ENCODE measurements around the gene MPL.
"Not testable (repeated sequence)": the region's sequence is repeated elsewhere in the genome, so short reads cannot be mapped to it uniquely, and the experiment has no call there.

The MPL gene

DNA sequence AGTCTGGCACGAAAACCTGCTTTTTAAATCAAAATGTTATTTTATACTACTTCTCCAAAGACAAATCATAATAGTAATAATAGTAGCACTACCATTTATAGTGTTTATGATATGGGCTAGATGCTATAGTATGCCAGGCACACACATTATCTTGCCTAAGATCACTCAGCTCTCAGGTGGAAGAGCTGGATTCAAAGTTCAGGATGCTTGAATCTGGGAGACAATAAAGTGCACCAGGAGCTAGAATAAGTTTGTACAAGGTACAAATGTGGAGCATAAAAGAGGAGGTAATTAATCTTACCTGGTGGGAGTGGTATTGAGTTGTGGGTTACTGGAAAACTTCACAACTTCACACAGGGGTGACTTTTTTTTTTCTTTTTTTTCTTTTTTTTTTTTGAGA, 40.2 kb downstream of the MPL start:
- no peak for DNase-seq (ENCODE audit: low spot score)

DNA sequence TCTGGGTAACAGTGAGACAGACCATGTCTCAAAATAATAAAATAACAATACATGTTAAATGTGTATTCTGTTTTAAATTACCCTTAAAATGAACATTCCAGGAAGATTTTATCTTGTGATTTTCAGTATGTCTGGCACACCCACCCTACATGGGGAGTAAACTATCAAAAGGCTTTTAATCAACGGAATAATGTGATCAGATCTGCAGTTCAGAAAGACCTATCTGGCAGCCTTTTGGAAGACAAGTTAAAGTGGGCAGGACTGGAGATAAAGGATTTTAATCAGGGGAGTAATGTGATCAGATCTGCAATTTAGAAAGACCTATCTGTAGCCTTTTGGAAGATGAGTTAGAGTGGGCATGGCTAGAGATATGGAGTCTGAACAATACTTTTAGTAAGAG, 41.9 kb downstream of the MPL start:
- DNase-seq (ENCODE audit: low spot score), result no peak

DNA sequence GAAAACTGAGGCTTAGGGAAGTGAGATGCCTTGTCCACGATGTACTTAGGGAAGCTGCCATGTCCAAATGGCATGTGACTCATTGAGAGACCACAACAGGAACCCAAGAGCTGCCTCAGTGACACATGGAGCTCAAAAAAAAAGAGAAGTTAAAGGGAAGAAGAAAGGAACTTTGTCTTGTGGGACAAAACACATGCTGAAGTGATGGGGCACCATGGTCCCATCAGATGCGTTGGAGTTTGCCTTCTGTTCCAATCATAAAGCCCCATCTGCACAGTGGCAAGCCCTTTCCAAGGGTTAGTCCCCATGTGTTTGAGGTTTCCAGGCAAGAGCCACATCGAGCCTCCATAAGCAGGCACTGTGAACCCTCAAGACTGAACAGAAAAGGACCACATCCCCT, 44.0 kb downstream of the MPL start:
- no peak for DNase-seq (ENCODE audit: low spot score)

DNA sequence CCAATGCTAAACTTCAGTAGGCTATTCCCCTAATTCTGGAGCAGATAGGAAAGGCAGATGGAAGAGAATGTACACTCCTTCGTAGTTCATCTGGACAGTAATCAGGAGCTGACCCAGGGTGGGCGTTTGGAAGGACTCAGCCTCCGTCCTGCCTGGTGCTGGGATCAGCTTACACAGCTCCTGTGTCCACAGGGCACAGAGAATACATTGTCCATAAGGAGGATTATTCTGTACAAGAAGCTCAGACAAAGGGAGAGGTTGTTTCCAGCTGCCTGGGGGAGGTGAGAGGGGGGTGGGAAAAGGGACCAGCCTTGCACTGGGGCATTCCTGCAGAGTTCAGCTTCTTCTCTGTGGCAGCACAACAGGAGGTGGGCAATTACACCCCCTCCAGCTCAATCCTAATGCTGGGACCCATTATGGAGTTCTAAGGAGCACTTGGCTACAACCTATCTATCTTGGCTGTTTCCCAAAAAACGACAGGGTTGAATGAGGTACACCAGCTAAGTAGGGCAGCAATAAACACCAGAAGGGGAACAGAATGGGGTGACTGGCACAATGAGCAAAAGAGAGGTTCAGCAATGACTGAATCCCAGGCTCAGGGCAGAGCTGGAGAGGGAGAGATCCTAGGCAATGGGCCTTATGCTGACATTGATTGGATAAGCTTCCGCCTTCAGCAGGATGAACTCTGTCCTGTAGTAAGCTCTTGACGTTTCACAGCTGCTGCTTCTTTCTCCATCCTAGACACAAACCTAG, 44.6 kb downstream of the MPL start:
- no peak for DNase-seq (ENCODE audit: low spot score)

DNA sequence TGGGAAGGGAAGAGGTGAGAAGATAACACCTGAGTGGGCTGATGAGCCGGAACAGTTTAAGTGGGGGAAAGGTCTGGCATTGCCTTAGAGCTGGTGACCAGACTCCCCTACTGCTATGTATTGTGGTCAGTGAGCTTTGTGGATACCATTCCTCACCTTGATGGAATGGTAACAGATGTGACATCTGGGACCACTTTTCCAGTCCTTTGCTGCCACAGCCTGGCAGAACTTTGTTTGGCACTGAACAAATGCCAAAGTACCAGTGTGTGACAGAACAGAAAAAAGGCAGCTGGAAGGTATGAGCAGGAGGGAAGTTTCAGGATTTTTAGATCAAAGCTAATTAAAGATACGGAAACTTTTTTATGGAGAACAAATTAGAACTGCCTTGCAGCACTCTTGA, 45.8 kb downstream of the MPL start:
- DNase-seq (ENCODE audit: low spot score), result no peak

DNA sequence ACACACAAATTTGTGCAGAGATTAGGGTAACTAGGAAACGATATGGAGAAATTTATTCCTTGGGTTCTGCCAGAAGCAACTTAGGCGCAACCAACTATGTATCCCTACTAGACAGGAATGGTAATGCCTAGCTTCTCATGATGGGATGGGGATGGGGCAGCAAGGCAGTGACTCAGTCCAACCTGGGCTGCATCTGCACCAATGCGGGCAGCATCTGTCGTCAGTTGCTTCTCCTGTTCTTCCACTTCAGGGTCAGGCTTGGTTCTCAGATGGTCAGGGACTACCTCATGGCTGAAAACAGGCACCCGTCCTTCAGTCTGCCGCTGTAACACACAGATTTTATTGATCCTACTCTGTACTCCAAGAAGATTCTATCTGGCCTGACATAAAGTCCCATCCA, 49.1 kb downstream of the MPL start:
- no peak for DNase-seq (ENCODE audit: low spot score)

DNA sequence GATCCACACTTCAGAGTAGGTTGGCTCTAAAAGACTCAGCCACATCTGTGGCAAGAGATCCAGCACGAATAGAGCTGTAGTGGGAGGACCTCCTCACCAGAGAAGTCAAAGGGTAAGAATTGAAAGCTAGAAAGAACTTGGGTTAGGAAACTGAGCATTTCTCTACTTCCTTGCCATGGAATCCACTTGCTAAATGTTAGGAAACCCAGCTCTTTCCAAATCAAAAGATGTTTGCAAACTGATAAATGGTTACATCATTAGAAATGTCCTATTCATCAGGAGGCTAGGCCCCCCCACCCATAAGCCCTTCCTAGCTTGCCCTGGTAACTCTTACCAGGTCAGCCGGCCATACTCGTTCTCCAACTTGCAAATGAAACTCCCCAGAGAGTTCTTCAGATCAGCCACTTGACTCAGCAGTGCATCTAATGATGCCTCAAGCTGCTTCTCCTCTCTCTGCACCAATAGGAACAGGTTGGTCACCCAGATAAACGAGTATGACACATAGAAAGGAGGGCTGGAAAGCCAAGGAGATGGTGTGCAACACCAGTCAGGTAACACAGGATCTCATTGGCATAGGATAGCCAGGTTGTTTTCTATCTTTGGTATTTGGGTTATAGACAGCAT, 50.5 kb downstream of the MPL start:
- no peak for DNase-seq (ENCODE audit: low spot score)

DNA sequence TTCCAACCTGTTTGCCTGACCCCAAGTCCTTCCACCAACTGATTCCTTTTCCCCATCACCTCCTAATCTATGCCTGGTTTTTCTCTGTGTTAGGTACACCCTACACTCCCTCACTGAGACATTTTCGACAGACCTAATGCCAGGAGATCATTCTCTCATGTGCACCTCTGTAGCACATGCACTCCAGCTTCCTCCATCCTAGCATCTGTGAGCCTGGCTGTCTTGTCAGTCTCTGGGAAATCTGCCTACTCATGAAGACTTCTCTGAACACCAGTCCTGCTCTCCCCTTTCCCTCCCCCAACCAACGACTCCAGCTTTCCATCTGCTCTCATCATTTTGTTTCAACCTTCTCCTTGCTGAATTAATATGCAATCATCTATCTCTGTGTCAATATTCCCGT, 51.0 kb downstream of the MPL start:
- no peak for DNase-seq (ENCODE audit: low spot score)

DNA sequence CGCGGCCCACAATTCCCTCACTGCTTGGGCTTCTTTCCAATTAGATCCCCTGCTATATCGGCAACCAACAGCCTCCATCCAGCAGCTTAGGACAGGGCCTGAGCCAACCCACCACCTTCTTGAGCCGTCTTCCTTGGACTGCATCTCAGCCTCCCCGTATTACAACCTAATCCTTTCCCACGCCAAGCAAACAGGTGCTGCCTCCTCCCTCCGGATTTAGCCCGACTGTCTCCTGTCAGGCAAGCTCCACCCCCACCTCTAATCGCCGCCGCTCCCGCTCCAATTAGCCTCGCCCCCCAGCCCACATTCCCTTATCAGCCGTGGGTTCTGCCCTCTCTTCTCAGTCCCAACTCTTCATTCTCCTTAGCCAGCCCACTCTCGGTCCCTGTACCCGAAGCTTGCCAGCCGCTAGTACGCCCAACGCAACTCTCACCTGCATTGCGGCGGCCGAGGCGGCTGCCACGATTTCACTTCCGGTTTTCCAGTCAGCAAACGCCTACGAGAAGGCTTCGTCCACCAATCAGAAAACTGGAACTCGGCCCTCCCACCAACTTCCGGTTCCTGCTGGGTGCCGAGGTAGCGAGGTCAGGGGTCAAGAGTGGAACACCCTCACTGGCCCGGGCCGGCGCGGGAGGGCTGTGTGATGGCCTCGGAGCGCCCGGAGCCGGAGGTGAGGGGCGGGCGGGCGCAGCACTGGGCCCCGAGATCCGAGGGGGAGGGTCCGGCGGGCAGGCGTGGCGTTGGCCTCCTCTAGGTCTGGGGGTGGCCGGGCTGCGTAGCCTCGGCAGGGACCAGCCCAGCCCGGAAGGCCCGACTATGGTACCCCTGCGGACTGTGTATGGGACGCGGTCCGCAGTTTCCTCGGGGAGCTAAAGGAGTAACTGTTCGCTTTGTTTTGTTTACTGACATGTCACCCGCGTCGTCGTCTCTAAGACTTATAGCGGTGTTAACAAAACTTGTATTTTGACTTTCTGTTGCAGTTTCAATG, 52.0 kb downstream of the MPL start, which contains the start of the genes MED8 and SZT2:
MED8 (minus strand) TSS at position 475 of the 988 bp plus-strand sequence; CDS start at position 439, 36 bp downstream.
SZT2 (plus strand) TSS at position 574 of the 988 bp plus-strand sequence; CDS start at position 644, 70 bp downstream.
- DNase-seq (ENCODE audit: low spot score), result peak; percentile 95

DNA sequence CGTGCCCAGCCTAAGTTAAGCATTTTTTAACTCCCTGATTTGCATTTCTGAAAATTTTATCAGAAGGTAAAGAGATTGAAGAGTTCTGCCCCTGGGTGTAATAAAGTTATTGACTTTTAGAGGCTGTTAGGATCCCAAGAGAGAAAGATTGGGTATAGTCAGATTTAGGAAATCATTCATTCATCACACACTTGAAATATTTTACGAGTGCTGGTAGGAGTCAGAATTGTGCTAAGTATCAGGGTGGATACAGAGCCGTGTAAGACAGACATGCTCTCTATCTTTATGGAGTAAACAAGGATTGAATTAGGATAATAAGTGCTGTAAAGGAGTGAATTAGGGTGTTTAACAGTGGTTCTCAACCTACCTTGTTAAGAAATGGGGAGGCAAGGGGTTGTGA, 55.1 kb downstream of the MPL start:
- DNase-seq (ENCODE audit: low spot score), result no peak

DNA sequence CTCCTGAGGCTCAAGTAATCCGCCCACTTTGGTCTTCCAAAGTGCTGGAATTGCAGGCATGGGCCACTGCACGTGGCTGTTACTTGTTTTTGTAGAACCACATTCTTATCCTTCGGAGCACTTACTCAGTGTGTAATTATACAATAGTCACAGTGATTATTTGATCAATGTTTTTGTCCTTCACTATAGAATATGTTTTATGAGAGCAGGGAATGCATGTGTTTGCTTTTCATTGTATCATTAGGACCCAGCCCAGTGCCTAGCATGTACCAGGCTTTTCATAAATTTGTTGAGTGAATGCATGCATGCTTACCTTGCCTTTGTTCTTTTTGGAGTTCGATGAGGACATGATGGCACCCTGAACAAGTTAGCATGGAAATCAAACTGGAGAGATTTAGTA, 57.9 kb downstream of the MPL start:
- no peak for DNase-seq (ENCODE audit: low spot score)

DNA sequence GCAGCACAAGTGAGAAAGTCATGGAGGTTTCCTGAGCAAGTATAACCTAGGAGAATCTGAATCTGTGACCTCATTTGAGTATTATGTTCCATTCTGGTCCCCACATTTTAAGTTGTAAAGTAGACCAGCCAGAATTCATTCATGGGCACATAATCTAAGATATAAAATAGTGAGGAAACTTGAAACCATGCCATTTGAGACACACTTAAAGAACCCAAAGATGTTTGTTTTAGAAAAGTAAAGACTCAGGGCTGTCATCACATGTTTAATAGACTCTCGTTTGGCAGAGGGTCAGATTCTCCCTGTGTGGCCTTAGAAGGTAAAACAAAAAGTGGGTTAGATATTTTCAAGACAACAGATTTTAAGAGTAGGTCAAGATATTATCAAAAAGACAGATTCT, 58.4 kb downstream of the MPL start:
- no peak for DNase-seq (ENCODE audit: low spot score)

DNA sequence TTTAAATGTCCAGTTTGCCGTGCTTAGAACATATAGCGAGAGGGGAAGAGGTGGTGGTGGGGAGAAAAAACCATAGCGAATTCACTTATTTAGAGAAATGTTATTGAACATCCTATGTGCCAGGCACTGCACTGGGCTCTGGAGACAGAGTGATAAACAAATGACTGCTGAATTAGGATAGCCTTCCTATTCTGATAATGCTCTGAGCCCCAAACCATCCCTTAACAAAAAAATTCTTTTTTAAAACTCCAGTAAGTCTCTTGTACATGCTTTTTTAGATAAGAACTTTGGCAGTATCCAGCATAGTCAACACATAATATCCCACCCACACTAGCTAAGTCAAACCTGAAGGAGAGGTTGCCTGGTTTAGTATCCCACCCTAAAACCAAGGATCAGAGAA, 60.6 kb downstream of the MPL start:
- DNase-seq (ENCODE audit: low spot score), result no peak

DNA sequence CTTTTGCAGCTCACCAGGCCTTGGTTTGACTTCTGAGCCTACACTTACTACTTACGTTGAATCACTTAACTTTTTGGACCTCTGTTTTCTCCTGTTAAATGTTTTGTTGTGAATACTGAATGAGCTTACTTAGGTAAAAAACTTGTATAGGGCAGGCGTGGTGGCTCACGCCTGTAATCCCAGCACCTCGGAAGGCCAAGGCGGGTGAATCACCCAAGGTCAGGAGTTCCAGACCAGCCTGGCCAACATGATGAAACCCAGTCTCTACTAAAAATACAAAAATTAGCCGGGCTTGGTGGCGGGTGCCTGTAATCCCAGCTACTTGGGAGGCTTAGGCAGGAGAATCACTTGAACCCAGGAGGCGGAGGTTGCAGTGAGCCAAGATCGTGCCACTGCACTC, 62.8 kb downstream of the MPL start:
- not testable (repeated sequence) for DNase-seq (ENCODE audit: low spot score)

DNA sequence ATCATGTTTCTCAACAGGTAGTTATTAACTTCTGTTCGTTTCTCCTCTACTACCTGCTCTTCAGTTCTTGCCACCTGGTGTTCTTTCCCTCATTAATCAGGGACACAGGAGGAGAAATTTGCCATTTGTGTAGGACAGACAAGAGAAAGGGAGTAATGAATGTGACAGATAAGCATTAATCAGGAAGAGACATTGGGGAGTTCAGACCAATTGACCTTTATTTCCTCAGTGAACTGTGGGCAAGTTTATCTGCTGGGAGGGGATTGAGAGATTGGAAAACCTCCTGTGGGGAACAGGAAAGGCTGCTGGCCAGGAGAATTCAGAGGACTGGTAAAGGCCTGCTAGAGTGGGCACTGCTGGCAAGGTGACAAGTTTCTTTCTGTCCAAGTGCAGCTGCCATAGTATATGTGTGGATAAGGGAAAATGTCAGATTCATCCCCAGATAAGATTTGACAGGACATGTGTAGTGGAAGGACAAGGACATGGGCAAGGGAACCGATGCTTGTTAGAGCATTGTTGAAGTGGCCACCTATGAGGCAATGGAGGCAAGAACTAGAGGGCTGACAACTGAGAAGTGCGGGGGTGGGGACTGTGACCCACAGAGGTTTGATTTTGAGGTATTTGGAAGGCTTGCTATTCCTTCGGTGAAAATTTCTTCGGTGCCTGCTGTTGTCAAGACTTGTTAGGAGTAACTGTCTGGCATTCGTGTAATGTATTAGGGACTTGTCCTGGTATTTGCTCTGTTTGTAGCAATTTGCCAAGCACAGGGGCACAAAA, 64.7 kb downstream of the MPL start:
- no peak for DNase-seq (ENCODE audit: low spot score)

All from LoVo (cell line).